GM12873 (cell line): ENCODE measurements around the gene KCNK13.

Experiments used
- TF ChIP-seq, protein P1 (sequence below): IDR thresholded peaks from 2 replicates; pipeline ENCODE4 v1.5.1; 2012; ENCODE audit warnings: low read depth, mild to moderate bottlenecking, moderate library complexity, low read length, control low read depth; ENCODE audit not compliant: insufficient read depth; ENCODE audit errors: missing control alignments

Gene KCNK13

DNA sequence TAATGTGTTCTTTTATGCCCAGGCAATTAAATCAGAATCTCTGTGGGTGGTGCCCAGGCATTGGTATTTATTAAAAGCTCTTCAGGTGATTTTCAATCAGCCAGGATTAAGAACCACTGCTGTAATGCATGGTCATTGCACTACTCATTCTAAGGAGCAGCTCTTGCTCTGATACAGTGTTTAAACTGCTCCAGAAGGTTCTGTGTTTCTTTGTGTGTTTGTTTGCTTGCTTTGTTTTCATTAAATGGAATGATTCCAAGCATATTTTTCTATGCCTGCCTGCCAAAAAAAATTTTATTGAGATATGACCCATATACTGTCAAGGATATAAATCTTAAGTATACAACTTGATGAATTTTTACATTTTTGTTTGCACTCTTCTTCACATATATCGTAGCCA, 54.0 kb downstream of the KCNK13 start:
- TF ChIP-seq, protein P1, sequence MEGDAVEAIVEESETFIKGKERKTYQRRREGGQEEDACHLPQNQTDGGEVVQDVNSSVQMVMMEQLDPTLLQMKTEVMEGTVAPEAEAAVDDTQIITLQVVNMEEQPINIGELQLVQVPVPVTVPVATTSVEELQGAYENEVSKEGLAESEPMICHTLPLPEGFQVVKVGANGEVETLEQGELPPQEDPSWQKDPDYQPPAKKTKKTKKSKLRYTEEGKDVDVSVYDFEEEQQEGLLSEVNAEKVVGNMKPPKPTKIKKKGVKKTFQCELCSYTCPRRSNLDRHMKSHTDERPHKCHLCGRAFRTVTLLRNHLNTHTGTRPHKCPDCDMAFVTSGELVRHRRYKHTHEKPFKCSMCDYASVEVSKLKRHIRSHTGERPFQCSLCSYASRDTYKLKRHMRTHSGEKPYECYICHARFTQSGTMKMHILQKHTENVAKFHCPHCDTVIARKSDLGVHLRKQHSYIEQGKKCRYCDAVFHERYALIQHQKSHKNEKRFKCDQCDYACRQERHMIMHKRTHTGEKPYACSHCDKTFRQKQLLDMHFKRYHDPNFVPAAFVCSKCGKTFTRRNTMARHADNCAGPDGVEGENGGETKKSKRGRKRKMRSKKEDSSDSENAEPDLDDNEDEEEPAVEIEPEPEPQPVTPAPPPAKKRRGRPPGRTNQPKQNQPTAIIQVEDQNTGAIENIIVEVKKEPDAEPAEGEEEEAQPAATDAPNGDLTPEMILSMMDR: no peak

DNA sequence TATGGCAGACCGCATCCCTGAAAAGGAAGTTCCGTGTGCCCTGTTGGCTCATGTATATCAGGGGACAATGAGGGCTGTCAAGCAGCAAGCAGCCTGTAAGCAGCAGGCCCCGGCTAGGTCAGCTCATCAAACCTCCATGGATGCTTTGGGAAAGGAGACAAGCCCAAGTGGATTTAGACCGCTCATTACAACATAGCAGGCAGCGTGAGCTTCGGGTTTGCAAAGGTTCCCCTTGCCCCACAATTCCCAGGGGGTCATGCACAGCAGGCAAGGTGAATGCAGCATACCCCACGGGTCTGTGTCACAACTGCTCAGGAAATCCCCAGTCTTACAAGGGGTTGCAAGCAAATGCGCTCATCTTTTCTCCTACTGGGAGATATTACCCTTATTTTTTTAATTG, 54.6 kb downstream of the KCNK13 start:
- TF ChIP-seq, protein P1: no peak

GRCh38 chr14:90118027-90118426, 56.2 kb downstream of the KCNK13 start:
- TF ChIP-seq, protein P1: no peak

DNA sequence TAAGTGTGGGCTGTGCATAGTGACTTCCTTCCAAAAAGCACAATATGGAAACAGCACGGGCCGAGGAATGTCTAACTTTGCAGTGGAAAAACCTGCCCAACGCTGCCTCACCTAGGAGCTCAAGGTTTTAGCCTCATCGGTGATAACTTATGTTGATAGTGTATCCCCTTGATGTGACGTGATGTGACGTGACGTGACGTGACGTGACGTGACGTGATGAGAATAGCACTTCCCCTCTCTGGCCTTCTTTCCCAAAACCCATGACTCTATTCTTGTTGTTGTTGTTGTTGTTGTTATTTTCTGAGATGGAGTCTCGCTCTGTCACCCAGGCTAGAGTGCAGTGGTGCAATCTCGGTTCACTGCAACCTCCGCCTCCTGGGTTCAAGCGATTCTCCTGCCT, 64.5 kb downstream of the KCNK13 start:
- TF ChIP-seq, protein P1: no peak

DNA sequence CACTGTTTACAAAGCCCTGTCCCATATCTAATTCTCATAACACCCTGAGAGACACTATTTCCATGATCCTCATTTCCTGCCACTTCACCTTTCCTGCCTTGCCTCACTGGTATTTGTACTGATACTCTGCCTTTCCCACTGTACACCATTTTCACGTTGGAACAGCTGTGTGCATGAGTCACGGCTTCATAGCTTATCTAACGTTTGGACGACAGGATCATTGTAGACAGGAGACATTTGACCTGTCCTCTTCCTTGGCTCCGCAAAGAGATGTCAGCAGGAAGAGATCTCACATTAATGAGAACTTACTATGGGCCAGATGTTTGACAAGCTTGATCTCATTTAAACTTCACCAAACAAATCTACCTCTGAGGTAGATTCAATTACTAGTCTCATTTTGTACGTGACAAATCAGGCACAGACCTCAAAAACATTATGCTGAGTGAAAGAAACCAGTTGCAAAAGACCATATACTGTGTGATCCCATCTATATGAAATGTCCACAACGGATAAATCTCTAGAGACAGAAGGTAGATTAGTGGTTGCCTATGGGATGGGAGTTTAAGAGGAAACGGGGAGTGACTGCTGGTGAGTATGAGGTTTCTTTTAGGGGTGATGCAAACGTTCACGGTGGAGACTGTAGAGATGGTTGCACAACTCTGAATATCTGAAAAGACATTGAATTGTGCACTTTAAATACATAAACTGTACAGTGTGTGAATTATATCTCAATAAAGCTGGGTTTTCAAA, 71.2 kb downstream of the KCNK13 start:
- TF ChIP-seq, protein P1: no peak

GRCh38 chr14:90136904-90137303, 75.1 kb downstream of the KCNK13 start:
- TF ChIP-seq, protein P1: no peak

- TF ChIP-seq, protein P1: no peak
These were observed 76.0 kb downstream of the KCNK13 start for GRCh38 chr14:90137807-90138206.
